Measurements from ENCODE around the gene NPAS3. TPM values are rescaled to one million over a fixed set of nuclear protein-coding genes. Genes with fewer than 3 reads are reported as not detected.

Gene NPAS3
- total RNA-seq, 1 experiment from 2014 or later, result not detected

- no peaks in the 10 kb centered on the region for H3K79me2 ChIP-seq (ENCODE audit: insufficient read depth, low read length)
- POLR2A ChIA-PET, result no interaction called here
- CTCF ChIA-PET, result no interaction called here
- TF ChIP-seq CBX3 (IDR thresholded peaks at IDR 0.05; ENCODE audit: low read depth) (no peak), JUND (IDR thresholded peaks at IDR 0.05) (no peak), SP1 (IDR thresholded peaks at IDR 0.05; ENCODE audit: low read depth) (no peak), RAD21 (IDR thresholded peaks at IDR 0.05; ENCODE audit: low read depth) (no peak), EGR1 (IDR thresholded peaks at IDR 0.05; ENCODE audit: low read depth) (no peak), SRF (IDR thresholded peaks at IDR 0.05; ENCODE audit: low read depth) (no peak), POLR2AphosphoS5 (IDR thresholded peaks at IDR 0.05; ENCODE audit: low read depth, low read length) (no peak), YY1 (IDR thresholded peaks at IDR 0.05; ENCODE audit: extremely low read depth, insufficient replicate concordance, low read depth, low read length) (no peak), EZH2 (IDR thresholded peaks at IDR 0.05) (no peak), ZNF274 (IDR thresholded peaks at IDR 0.05; ENCODE audit: low read depth, low read length) (no peak), CEBPB (IDR thresholded peaks at IDR 0.05; ENCODE audit: low read depth) (no peak), ZFX (IDR thresholded peaks at IDR 0.05) (no peak), MAX (IDR thresholded peaks at IDR 0.05) (no peak), EZH2phosphoT487 (IDR thresholded peaks at IDR 0.05; ENCODE audit: borderline replicate concordance) (no peak), ATF3 (IDR thresholded peaks at IDR 0.05) (no peak), SIN3A (IDR thresholded peaks at IDR 0.05; ENCODE audit: low read depth) (no peak), FOSL1 (IDR thresholded peaks at IDR 0.05; ENCODE audit: low read depth) (no peak), TCF7L2 (IDR thresholded peaks at IDR 0.05; ENCODE audit: borderline replicate concordance, extremely low read depth, insufficient read depth, insufficient read length) (no peak), REST (IDR thresholded peaks at IDR 0.05; ENCODE audit: low read depth) (no peak), POLR2A (IDR thresholded peaks at IDR 0.05; ENCODE audit: borderline replicate concordance, extremely low read depth, insufficient read depth, insufficient read length) (no peak)
- DNase-seq (ENCODE audit: low read depth, low spot score), result no peak
- ATAC-seq, result no peak
- H3K4me1 ChIP-seq (ENCODE audit: control insufficient read depth in 1 of 2, insufficient read depth in 2 of 2, low read length in 2 of 2), result no peaks in the 10 kb centered on the region
- no peaks in the 10 kb centered on the region for H3K9me3 ChIP-seq (ENCODE audit: control insufficient read depth in 1 of 2, insufficient read depth in 1 of 2, low read depth in 1 of 2, low read length in 2 of 2)
- H3K27me3 ChIP-seq (ENCODE audit: insufficient read depth, low read length), result no peaks in the 10 kb centered on the region
- H3K4me3 ChIP-seq (replicated peaks in 1 of 2; ENCODE audit: low read depth in 1 of 2, low read length in 2 of 2), result no peak overlapping the region
- no peaks in the 10 kb centered on the region for H4K20me1 ChIP-seq (ENCODE audit: insufficient read depth)
- RAD21 ChIA-PET (ENCODE audit: low non-redundant PET in 1 of 2, low total read pairs in 2 of 2, uncharacterized antibody in 2 of 2, unreplicated experiment in 2 of 2), result no interaction called here
- no peak overlapping the region for H3K27ac ChIP-seq (ENCODE audit: low read depth, low read length)
- H2AFZ ChIP-seq (ENCODE audit: low read depth, low read length, poor library complexity, severe bottlenecking), result no peak overlapping the region
- H3K9ac ChIP-seq (ENCODE audit: low read length), result no peak overlapping the region
- H3K4me2 ChIP-seq (ENCODE audit: low read length), result no peak overlapping the region
- no TSS peak for BruUV-seq (replicated peaks)
- no peaks in the 10 kb centered on the region for H3K36me3 ChIP-seq (ENCODE audit: control insufficient read depth in 1 of 2, insufficient read depth in 2 of 2, low read length in 2 of 2)
- H3K9me2 ChIP-seq (ENCODE audit: insufficient read depth), result no peaks in the 10 kb centered on the region
- intact Hi-C loops (cut with micrococcal nuclease), result no loop called here
Measured at GRCh38 chr14:33588771-33589170, 650.1 kb downstream of the NPAS3 start.
